ENCODE data around the gene IQCF2.

IQCF2 gene

GRCh38 chr3:51904034-51904823 is 42.8 kb downstream of the IQCF2 start:
- no peaks in the 10 kb centered on the region for H3K36me3 ChIP-seq (ENCODE audit: insufficient read depth, low read length)
- H3K27ac ChIP-seq (ENCODE audit: low read depth, low read length), result no peak overlapping the region
- no peaks in the 10 kb centered on the region for H3K4me1 ChIP-seq (ENCODE audit: insufficient read depth, low read length)
- H3K9ac ChIP-seq (ENCODE audit: low read length), result no peak overlapping the region
- no peaks in the 10 kb centered on the region for H3K27me3 ChIP-seq (ENCODE audit: control insufficient read depth in 1 of 2, insufficient read depth in 2 of 2, low read length in 2 of 2)
- no peaks in the 10 kb centered on the region for H3K9me3 ChIP-seq (ENCODE audit: low read length)
- H3K4me3 ChIP-seq (ENCODE audit: low read depth in 1 of 2, low read length in 2 of 2), result no peak overlapping the region

DNA sequence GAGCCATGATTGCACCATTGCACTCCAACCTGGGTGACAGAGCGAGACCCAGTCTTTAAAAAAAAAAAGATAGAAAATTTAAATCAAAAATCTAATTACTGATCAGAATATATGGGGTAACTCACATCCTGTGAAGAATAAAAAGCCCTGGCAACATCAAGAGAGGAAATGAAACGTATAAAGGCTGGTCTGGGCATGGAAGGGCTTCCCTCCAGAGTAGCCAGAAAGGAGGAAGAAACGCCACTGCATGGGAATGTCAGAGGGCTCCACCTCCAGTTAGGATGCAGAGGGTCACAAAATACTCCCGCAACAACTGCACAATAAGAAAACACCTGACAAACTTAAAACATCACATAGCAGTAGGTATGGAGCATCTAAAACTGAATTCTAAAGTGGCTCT is 46.6 kb downstream of the IQCF2 start:
- H3K4me3 ChIP-seq (ENCODE audit: low read depth in 1 of 2, low read length in 2 of 2), result no peak overlapping the region
- no peak overlapping the region for H3K9ac ChIP-seq (ENCODE audit: low read length)
- no peaks in the 10 kb centered on the region for H3K4me1 ChIP-seq (ENCODE audit: insufficient read depth, low read length)
- no peaks in the 10 kb centered on the region for H3K36me3 ChIP-seq (ENCODE audit: insufficient read depth, low read length)
- H3K9me3 ChIP-seq (ENCODE audit: low read length), result no peaks in the 10 kb centered on the region
- H3K27me3 ChIP-seq (ENCODE audit: control insufficient read depth in 1 of 2, insufficient read depth in 2 of 2, low read length in 2 of 2), result no peaks in the 10 kb centered on the region
- H3K27ac ChIP-seq (ENCODE audit: low read depth, low read length), result no peak overlapping the region
